Measurements from ENCODE around the gene RAD51B.

RAD51B gene

GRCh38 chr14:68740788-68741476, 921.4 kb downstream of the RAD51B start:
- H3K4me2 ChIP-seq: peak overlapping the region; percentile 43 to 91 (median 64); a peak in 20 of 22 replicates
- no peak overlapping the region for H3K4me3 ChIP-seq
- no peak overlapping the region for H3K9ac ChIP-seq

GRCh38 chr14:68741477-68741791, 921.9 kb downstream of the RAD51B start:
- Histone ChIP-seq H3K9me3 (replicated peaks in 1 of 11) (peaks cover 0 to 15% (median 6%) of the 10 kb centered on the region in 11 experiments; a peak in 8 of 22 replicates), H3K4me2 (peak overlapping the region; percentile 43 to 91 (median 64); a peak in 21 of 22 replicates), H3K27me3 (peaks cover 0 to 76% (median 0%) of the 10 kb centered on the region in 11 experiments; a peak in 7 of 22 replicates), H3K36me3 (no peaks in the 10 kb centered on the region), H3K4me3 (no peak overlapping the region), H3K27ac (peak overlapping the region in 1 of 11 experiments; percentile 27; a peak in 1 of 22 replicates), H3K9ac (no peak overlapping the region), H4K20me1 (no peaks in the 10 kb centered on the region; a peak in 1 of 22 replicates), H3K4me1 (peaks cover 26 to 59% (median 34%) of the 10 kb centered on the region in 10 experiments)
- TF ChIP-seq Cebpa-rat (IDR thresholded peaks at IDR 0.05): no peak

More at GRCh38 chr14:68740788-68741476, 921.4 kb downstream of the RAD51B start:
- H3K4me1 ChIP-seq: peaks cover 31 to 64% (median 39%) of the 10 kb centered on the region in 10 experiments
- peaks cover 0 to 71% (median 0%) of the 10 kb centered on the region in 11 experiments; a peak in 7 of 22 replicates for H3K27me3 ChIP-seq
- peaks cover 0 to 15% (median 6%) of the 10 kb centered on the region in 11 experiments; a peak in 8 of 22 replicates for H3K9me3 ChIP-seq (replicated peaks in 1 of 11)
- H3K27ac ChIP-seq: peak overlapping the region in 1 of 11 experiments; percentile 27; a peak in 1 of 22 replicates
- no peaks in the 10 kb centered on the region; a peak in 1 of 22 replicates for H4K20me1 ChIP-seq
- TF ChIP-seq Cebpa-rat (IDR thresholded peaks at IDR 0.05): no peak
- no peaks in the 10 kb centered on the region for H3K36me3 ChIP-seq

GRCh38 chr14:68741839-68742470, 922.4 kb downstream of the RAD51B start:
- no peak for TF ChIP-seq Cebpa-rat (IDR thresholded peaks at IDR 0.05)
- no peak overlapping the region for H3K9ac ChIP-seq

GRCh38 chr14:68744613-68745012, 925.0 kb downstream of the RAD51B start:
- no peak overlapping the region for H3K27ac ChIP-seq
- H3K9ac ChIP-seq: no peak overlapping the region
- no peaks in the 10 kb centered on the region; a peak in 1 of 22 replicates for H4K20me1 ChIP-seq
- H3K4me3 ChIP-seq: no peak overlapping the region
- no peak for TF ChIP-seq Cebpa-rat (IDR thresholded peaks at IDR 0.05)
- H3K4me1 ChIP-seq: peaks cover 17 to 34% (median 25%) of the 10 kb centered on the region in 10 experiments
- H3K36me3 ChIP-seq: no peaks in the 10 kb centered on the region
- H3K9me3 ChIP-seq (replicated peaks in 1 of 11): peaks cover 0 to 9% (median 6%) of the 10 kb centered on the region in 11 experiments; a peak in 7 of 22 replicates
- H3K4me2 ChIP-seq: no peak overlapping the region
- H3K27me3 ChIP-seq: peaks cover 0 to 78% (median 0%) of the 10 kb centered on the region in 11 experiments; a peak in 7 of 22 replicates

More at GRCh38 chr14:68741839-68742470, 922.4 kb downstream of the RAD51B start:
- Histone ChIP-seq H3K27ac (peak overlapping the region in 7 of 11 experiments; percentile 6 to 43 (median 33); a peak in 9 of 22 replicates), H3K4me2 (peak overlapping the region; percentile 44 to 91 (median 70)), H3K4me3 (no peak overlapping the region), H3K36me3 (no peaks in the 10 kb centered on the region), H4K20me1 (no peaks in the 10 kb centered on the region; a peak in 1 of 22 replicates), H3K9me3 (replicated peaks in 1 of 11) (peaks cover 0 to 15% (median 6%) of the 10 kb centered on the region in 11 experiments; a peak in 8 of 22 replicates), H3K4me1 (peaks cover 21 to 54% (median 29%) of the 10 kb centered on the region in 10 experiments), H3K27me3 (peaks cover 0 to 80% (median 0%) of the 10 kb centered on the region in 11 experiments; a peak in 7 of 22 replicates)

GRCh38 chr14:68747393-68747792, 927.8 kb downstream of the RAD51B start:
- H4K20me1 ChIP-seq: no peaks in the 10 kb centered on the region
- peaks cover 6 to 17% (median 10%) of the 10 kb centered on the region in 10 experiments for H3K4me1 ChIP-seq
- H3K27ac ChIP-seq: no peak overlapping the region
- H3K27me3 ChIP-seq: peaks cover 0 to 64% (median 0%) of the 10 kb centered on the region in 11 experiments; a peak in 7 of 22 replicates
- peak overlapping the region in 4 of 11 experiments; percentile 6 to 24 (median 12); a peak in 2 of 22 replicates for H3K4me2 ChIP-seq
- no peaks in the 10 kb centered on the region for H3K9me3 ChIP-seq (replicated peaks in 1 of 11)
- TF ChIP-seq Cebpa-rat (IDR thresholded peaks at IDR 0.05): no peak
- no peak overlapping the region for H3K4me3 ChIP-seq
- no peak overlapping the region for H3K9ac ChIP-seq
- no peaks in the 10 kb centered on the region for H3K36me3 ChIP-seq

GRCh38 chr14:68748260-68748659, 928.7 kb downstream of the RAD51B start:
- Histone ChIP-seq H3K4me3 (no peak overlapping the region), H3K4me2 (no peak overlapping the region)

GRCh38 chr14:68748691-68749090, 929.1 kb downstream of the RAD51B start:
- no peak for TF ChIP-seq Cebpa-rat (IDR thresholded peaks at IDR 0.05)
- peaks cover 0 to 51% (median 0%) of the 10 kb centered on the region in 11 experiments; a peak in 6 of 22 replicates for H3K27me3 ChIP-seq
- H3K4me3 ChIP-seq: no peak overlapping the region
- no peak overlapping the region for H3K9ac ChIP-seq
- H3K27ac ChIP-seq: no peak overlapping the region
- H3K4me2 ChIP-seq: no peak overlapping the region
- H3K9me3 ChIP-seq (replicated peaks in 1 of 11): no peaks in the 10 kb centered on the region
- H4K20me1 ChIP-seq: no peaks in the 10 kb centered on the region
- no peaks in the 10 kb centered on the region for H3K36me3 ChIP-seq
- H3K4me1 ChIP-seq: peaks cover 15 to 26% (median 18%) of the 10 kb centered on the region in 10 experiments

More at GRCh38 chr14:68748260-68748659, 928.7 kb downstream of the RAD51B start:
- Histone ChIP-seq H3K27me3 (peaks cover 0 to 55% (median 0%) of the 10 kb centered on the region in 11 experiments; a peak in 7 of 22 replicates), H3K9ac (no peak overlapping the region), H3K36me3 (no peaks in the 10 kb centered on the region), H3K9me3 (replicated peaks in 1 of 11) (no peaks in the 10 kb centered on the region), H3K27ac (no peak overlapping the region), H3K4me1 (peaks cover 12 to 21% (median 15%) of the 10 kb centered on the region in 10 experiments), H4K20me1 (no peaks in the 10 kb centered on the region)
- no peak for TF ChIP-seq Cebpa-rat (IDR thresholded peaks at IDR 0.05)

GRCh38 chr14:68749487-68750475, 930.2 kb downstream of the RAD51B start:
- no peak overlapping the region for H3K4me2 ChIP-seq
- peaks cover 25 to 36% (median 29%) of the 10 kb centered on the region in 10 experiments for H3K4me1 ChIP-seq
- H3K9me3 ChIP-seq (replicated peaks in 1 of 11): no peaks in the 10 kb centered on the region
- no peak overlapping the region for H3K9ac ChIP-seq
- H3K27ac ChIP-seq: no peak overlapping the region
- H3K36me3 ChIP-seq: no peaks in the 10 kb centered on the region
- H3K4me3 ChIP-seq: no peak overlapping the region
- no peaks in the 10 kb centered on the region for H4K20me1 ChIP-seq
- no peak for TF ChIP-seq Cebpa-rat (IDR thresholded peaks at IDR 0.05)
- H3K27me3 ChIP-seq: peaks cover 0 to 40% (median 0%) of the 10 kb centered on the region in 11 experiments; a peak in 6 of 22 replicates
